H1 (cell line): ENCODE data around the gene PRR33. TPM values are rescaled to one million over a fixed set of nuclear protein-coding genes. Genes with fewer than 3 reads are reported as not detected.

Experiments
- CTCF ChIA-PET: fragments of 300-600 bp; sonication (Branson Sonifier 250); formaldehyde crosslinking; loops from one replicate; lab custom pipeline; 2021; ENCODE audit not compliant: partially characterized antibody; lab: Charles Lee
- POLR2A ChIA-PET: fragments of 300-600 bp; sonication (Branson Sonifier 250); formaldehyde crosslinking; loops from one replicate; lab custom pipeline; 2021; ENCODE audit warnings: inconsistent platforms; ENCODE audit not compliant: partially characterized antibody; lab: Charles Lee
- DNase-seq, 2 experiments: peaks; one replicate each; pipeline versions ENCODE4 v3.0.0 to v3.0.0-alpha.2; 2010 to 2022; ENCODE audit warnings: low spot score in 2 of 2, low read depth in 1 of 2, mixed read lengths in 1 of 2
- FAIRE-seq: peaks from 2 replicates; lab custom pipeline; 2011; peaks lifted over from hg19 to GRCh38; lab: Jason Lieb, UNC
- H2AFZ ChIP-seq: 2 replicates; pipeline ENCODE4 v1.8.1; 2012; ENCODE audit warnings: low read length, inconsistent platforms
- H2AK5ac ChIP-seq: 2 replicates; pipeline ENCODE4 v1.6.1; 2013; ENCODE audit warnings: low read depth, low read length
- H2BK120ac ChIP-seq: replicated peaks from 2 replicates; pipeline ENCODE3; 2013; ENCODE audit warnings: low read depth, low read length, inconsistent platforms
- H2BK12ac ChIP-seq: 2 replicates; pipeline ENCODE4 v1.6.1; 2013; ENCODE audit warnings: low read depth, low read length
- H2BK15ac ChIP-seq: 2 replicates; pipeline ENCODE4 v1.6.1; 2013; ENCODE audit warnings: low read length
- H2BK20ac ChIP-seq: 2 replicates; pipeline ENCODE4 v1.6.1; 2013; ENCODE audit warnings: low read length
- H2BK5ac ChIP-seq: 2 replicates; pipeline ENCODE4 v1.6.1; 2013; ENCODE audit warnings: low read depth, low read length
- H3K14ac ChIP-seq: 2 replicates; pipeline ENCODE4 v1.6.1; 2013; ENCODE audit warnings: inconsistent platforms; ENCODE audit not compliant: insufficient read length
- H3K18ac ChIP-seq: 2 replicates; pipeline ENCODE4 v1.6.1; 2013; ENCODE audit warnings: low read length; ENCODE audit errors: extremely low read depth
- H3K23ac ChIP-seq: 2 replicates; pipeline ENCODE4 v1.6.1; 2013; ENCODE audit warnings: inconsistent platforms; ENCODE audit not compliant: insufficient read length
- H3K23me2 ChIP-seq: 2 replicates; pipeline ENCODE4 v1.6.1; 2013; ENCODE audit warnings: low read depth, low read length
- H3K27ac ChIP-seq: 2 replicates; pipeline ENCODE4 v1.6.1; 2011; ENCODE audit warnings: low read depth, low read length, inconsistent platforms
- H3K27me3 ChIP-seq, 4 experiments: replicated peaks in 1 of 4; 1 replicate in 1 of 4; 2 replicates in 3 of 4; pipeline versions ENCODE4 v1.6.1 to v1.8.1; 2011 to 2013; ENCODE audit warnings: low read length in 3 of 4, mild to moderate bottlenecking in 3 of 4, inconsistent platforms in 2 of 4, mixed read lengths in 2 of 4, moderate library complexity in 1 of 4; ENCODE audit not compliant: control insufficient read depth in 3 of 4, insufficient read depth in 3 of 4; ENCODE audit errors: extremely low read depth in 1 of 4
- H3K36me3 ChIP-seq, 4 experiments: 2 replicates each; pipeline versions ENCODE4 v1.6.1 to v1.8.1; 2011 to 2013; ENCODE audit warnings: mild to moderate bottlenecking in 4 of 4, low read length in 3 of 4, moderate library complexity in 2 of 4, control low read depth in 1 of 4, inconsistent platforms in 1 of 4; ENCODE audit not compliant: insufficient read depth in 4 of 4, control insufficient read depth in 2 of 4
- H3K4ac ChIP-seq: replicated peaks from 2 replicates; pipeline ENCODE3; 2013; ENCODE audit warnings: low read length, low read depth, mixed read lengths, inconsistent platforms; ENCODE audit not compliant: insufficient read length
- H3K4me1 ChIP-seq, 4 experiments: replicated peaks in 1 of 4; 1 replicate in 1 of 4; 2 replicates in 3 of 4; pipeline versions ENCODE4 v1.6.1 to v1.8.1; 2011 to 2013; ENCODE audit warnings: low read length in 3 of 4, inconsistent platforms in 2 of 4, mixed read lengths in 1 of 4; ENCODE audit not compliant: insufficient read depth in 4 of 4, control insufficient read depth in 3 of 4
- H3K4me2 ChIP-seq, 2 experiments: 2 replicates each; pipeline versions ENCODE4 v1.6.1 to v1.8.1; 2011 to 2013; ENCODE audit warnings: low read depth in 2 of 2, low read length in 2 of 2, control low read depth in 1 of 2, inconsistent platforms in 1 of 2, mild to moderate bottlenecking in 1 of 2; ENCODE audit not compliant: insufficient read depth in 1 of 2
- H3K4me3 ChIP-seq, 4 experiments: fragments of 200-600, 300-600 bp in 1 of 4; sonication (generic), shearing (Covaris generic), sonication (Bioruptor Twin) in 1 of 4; 2 replicates each; pipeline versions ENCODE4 v1.5.1 to v1.8.1; 2011 to 2016; ENCODE audit warnings: low read length in 4 of 4, low read depth in 3 of 4, control low read depth in 2 of 4, inconsistent platforms in 2 of 4, mild to moderate bottlenecking in 2 of 4, mixed read lengths in 1 of 4, moderate library complexity in 1 of 4; ENCODE audit not compliant: insufficient read depth in 2 of 4; ENCODE audit errors: extremely low read depth in 1 of 4
- H3K56ac ChIP-seq: replicated peaks from 2 replicates; pipeline ENCODE3; 2013; ENCODE audit warnings: low read depth, mild to moderate bottlenecking, mixed read lengths, low read length, inconsistent platforms; ENCODE audit not compliant: insufficient read length
- H3K79me1 ChIP-seq: 2 replicates; pipeline ENCODE4 v1.6.1; 2013; ENCODE audit warnings: low read depth, low read length, control low read depth
- H3K79me2 ChIP-seq, 2 experiments: 2 replicates each; pipeline versions ENCODE4 v1.6.1 to v1.8.1; 2012 to 2013; ENCODE audit warnings: low read length in 2 of 2, mild to moderate bottlenecking in 2 of 2, inconsistent platforms in 1 of 2; ENCODE audit not compliant: insufficient read depth in 2 of 2, control insufficient read depth in 1 of 2
- H3K9ac ChIP-seq, 4 experiments: replicated peaks in 1 of 4; 1 replicate in 1 of 4; 2 replicates in 3 of 4; pipeline versions ENCODE4 v1.6.1 to v1.8.1; 2011 to 2013; ENCODE audit warnings: low read depth in 3 of 4, low read length in 3 of 4, control low read depth in 2 of 4, mild to moderate bottlenecking in 2 of 4, moderate library complexity in 2 of 4, inconsistent platforms in 1 of 4; ENCODE audit errors: extremely low read depth in 1 of 4
- H3K9me3 ChIP-seq, 2 experiments: 2 replicates each; pipeline versions ENCODE4 v1.6.1 to v1.8.1; 2012 to 2013; ENCODE audit warnings: mild to moderate bottlenecking in 2 of 2, moderate library complexity in 2 of 2, control low read depth in 1 of 2, inconsistent platforms in 1 of 2, low read depth in 1 of 2, low read length in 1 of 2, mixed read lengths in 1 of 2; ENCODE audit not compliant: insufficient read depth in 2 of 2
- H4K20me1 ChIP-seq, 2 experiments: replicated peaks in 1 of 2; 2 replicates each; pipeline versions ENCODE3 to v1.8.1; 2011 to 2013; ENCODE audit warnings: inconsistent platforms in 2 of 2, low read length in 2 of 2, mild to moderate bottlenecking in 1 of 2; ENCODE audit not compliant: insufficient read depth in 2 of 2, control insufficient read depth in 1 of 2
- H4K5ac ChIP-seq: 2 replicates; pipeline ENCODE4 v1.6.1; 2013; ENCODE audit warnings: low read length, low read depth, mixed read lengths, inconsistent platforms; ENCODE audit not compliant: insufficient read length
- H4K8ac ChIP-seq: 2 replicates; pipeline ENCODE4 v1.8.0; 2013; ENCODE audit warnings: mild to moderate bottlenecking, moderate library complexity, low read length, inconsistent platforms; ENCODE audit not compliant: insufficient read depth; ENCODE audit errors: extremely low read depth
- H4K91ac ChIP-seq: replicated peaks from 2 replicates; pipeline ENCODE3; 2013; ENCODE audit warnings: low read length, mixed read lengths, inconsistent platforms; ENCODE audit not compliant: insufficient read length
- BCL11A ChIP-seq, 2 experiments: IDR thresholded peaks; one replicate each; pipeline ENCODE4 v1.6.1; 2011; ENCODE audit warnings: low read depth in 2 of 2, low read length in 2 of 2, mild to moderate bottlenecking in 2 of 2
- CBX5 ChIP-seq: fragments of 300-800, 300-1000 bp; sonication (generic); IDR thresholded peaks from 2 replicates; pipeline ENCODE4 v1.7.1; 2016; ENCODE audit warnings: antibody characterized with exemption, low read length, low read depth
- CHD1 ChIP-seq: IDR thresholded peaks from 2 replicates; pipeline ENCODE4 v1.6.1; 2012; ENCODE audit warnings: low read depth, low read length, improper control_type of control experiment
- HDAC6 ChIP-seq: IDR thresholded peaks from one replicate; pipeline ENCODE4 v1.7.1; 2012; ENCODE audit warnings: low read depth, mild to moderate bottlenecking, inconsistent platforms, low read length, moderate library complexity
- NANOG ChIP-seq: IDR thresholded peaks from 2 replicates; pipeline ENCODE4 v1.6.1; 2011; ENCODE audit warnings: low read length, low read depth, mild to moderate bottlenecking, inconsistent platforms; ENCODE audit not compliant: insufficient read depth, poor library complexity, severe bottlenecking
- RAD21 ChIP-seq, 2 experiments: IDR thresholded peaks in 1 of 2; conservative IDR thresholded peaks in 1 of 2; 2 replicates each; pipeline ENCODE4 v1.6.1; 2011; ENCODE audit warnings: low read depth in 2 of 2, low read length in 2 of 2, improper control_type of control experiment in 1 of 2, inconsistent platforms in 1 of 2, mild to moderate bottlenecking in 1 of 2, moderate library complexity in 1 of 2
- SIN3A ChIP-seq, 2 experiments: IDR thresholded peaks in 1 of 2; conservative IDR thresholded peaks in 1 of 2; 2 replicates each; pipeline ENCODE4 v1.6.1; 2011 to 2012; ENCODE audit warnings: low read length in 2 of 2, improper control_type of control experiment in 1 of 2, low read depth in 1 of 2, mild to moderate bottlenecking in 1 of 2
- SIRT6 ChIP-seq: IDR thresholded peaks from one replicate; pipeline ENCODE4 v1.7.1; 2012; ENCODE audit warnings: low read length, inconsistent platforms
- TCF12 ChIP-seq: IDR thresholded peaks from 2 replicates; pipeline ENCODE4 v1.6.1; 2011; ENCODE audit warnings: low read depth, mild to moderate bottlenecking, low read length
- YY1 ChIP-seq: IDR thresholded peaks from 2 replicates; pipeline ENCODE4 v1.6.1; 2011; ENCODE audit warnings: low read depth, mild to moderate bottlenecking, low read length
- ZNF274 ChIP-seq: IDR thresholded peaks from 2 replicates; pipeline ENCODE4 v1.7.0; 2012; ENCODE audit warnings: low read length, borderline replicate concordance; ENCODE audit errors: extremely low read depth
- WGBS, 2 experiments: shearing (Covaris generic) in 1 of 2; methylation state at CpG; one replicate each; pipeline versions ENCODE4 v1.1.6 to v1.1.7; 2013 to 2015; ENCODE audit warnings: low lambda C conversion rate in 2 of 2, mixed read lengths in 2 of 2, inconsistent platforms in 1 of 2, low coverage in 1 of 2, missing lambda C conversion rate in 1 of 2; ENCODE audit not compliant: insufficient replicate concordance in 2 of 2, insufficient coverage in 1 of 2, insufficient read length in 1 of 2; ENCODE audit errors: extremely low coverage in 1 of 2, missing lambda C conversion rate in 1 of 2; 5-methylcytosine and 5-hydroxymethylcytosine counted together
- polyA plus RNA-seq, 7 experiments: library from polyadenylated mRNA; depleted of rRNA in 3 of 7; stranded (reverse) in 5 of 7; unstranded in 2 of 7; fragments of >200 nt in 5 of 7; fragments of 200-250 nt in 2 of 7; gene quantifications; 1 replicate in 5 of 7; 2 replicates in 1 of 7; 4 replicates in 1 of 7; pipeline versions ENCODE4 v1.2.1 to v1.2.3, GENCODE V29; 2011 to 2013; ENCODE audit warnings: missing spikeins in 2 of 7, mixed read lengths in 2 of 7
- total RNA-seq: library from RNA; stranded (reverse); fragmentation: NEBNext Ultra II Directional; extraction: Animal tissue kit (Norgen Biotek cat#: 25700); gene quantifications from 2 replicates; pipeline ENCODE4 v1.2.1, GENCODE V29; 2021
- TF ChIP-seq, protein P1 (sequence below): IDR thresholded peaks from 2 replicates; pipeline ENCODE4 v1.6.1; 2011; ENCODE audit warnings: low read depth, mild to moderate bottlenecking, low read length; ENCODE audit not compliant: insufficient read depth

Gene PRR33
- total and polyA plus RNA-seq, 2 of the 8 experiments (the other 6 are each of a cell fraction or from before 2014, with no cell fraction given): 0.02 TPM; not detected in 1

GRCh38 chr11:1847006-1847735 is 44.5 kb downstream of the PRR33 start:
- H4K20me1 ChIP-seq: no peaks in the 10 kb centered on the region
- no peak overlapping the region for H2AK5ac ChIP-seq
- no peak overlapping the region for H2BK12ac ChIP-seq
- H3K36me3 ChIP-seq: no peaks in the 10 kb centered on the region
- no peak overlapping the region for H4K5ac ChIP-seq
- H2BK5ac ChIP-seq: no peak overlapping the region
- 94% methylated on average over 22 of the region's 34 CpGs; no CpG with 5 or more reads in 1 of the 2 experiments for WGBS, 2 experiments
- no peak overlapping the region for H3K4ac ChIP-seq
- H3K27me3 ChIP-seq: no peaks in the 10 kb centered on the region
- no peak overlapping the region; the same call in 1 of the 2 replicates for H4K8ac ChIP-seq
- H3K18ac ChIP-seq: no peak overlapping the region
- H2BK15ac ChIP-seq: no peak overlapping the region
- FAIRE-seq (no peak), DNase-seq (no peak)
- no peaks in the 10 kb centered on the region for H3K23me2 ChIP-seq
- no peaks in the 10 kb centered on the region for H3K79me2 ChIP-seq
- peaks cover 0 to 3% (median 0%) of the 10 kb centered on the region in 4 experiments; a peak in 1 of 7 replicates for H3K4me1 ChIP-seq
- no peak overlapping the region for H3K14ac ChIP-seq
- no peak overlapping the region for H3K56ac ChIP-seq
- H3K9me3 ChIP-seq: no peaks in the 10 kb centered on the region
- no peak overlapping the region for H3K23ac ChIP-seq
- H2BK20ac ChIP-seq: no peak overlapping the region
- no peak overlapping the region for H2BK120ac ChIP-seq
- POLR2A ChIA-PET: interaction anchor here (1.2 kb wide), 1 partner anchor 67 kb away, joined by 3 read pairs; no protein-coding TSS in a partner anchor
- no peak overlapping the region for H2AFZ ChIP-seq
- H3K4me3 ChIP-seq: no peak overlapping the region
- H4K91ac ChIP-seq: no peak overlapping the region
- no peak overlapping the region for H3K9ac ChIP-seq
- H3K79me1 ChIP-seq: no peaks in the 10 kb centered on the region
- no peak overlapping the region for H3K27ac ChIP-seq
- H3K4me2 ChIP-seq: no peak overlapping the region
- CTCF ChIA-PET: interaction anchor here (0.8 to 15.7 kb wide), 17 partner anchors 9 to 307 kb away, joined by 3 to 232 read pairs (median 5); partner anchors contain the start of gene TNNI2
- TF ChIP-seq ZNF274 (no peak), SIN3A (conservative IDR thresholded peaks at IDR 0.05 in 1 of 2, IDR thresholded peaks at IDR 0.05 in 1 of 2; ENCODE audit: low read depth in 1 of 2, low read length in 2 of 2) (no peak), CHD1 (no peak), BCL11A (IDR thresholded peaks at IDR 0.05; ENCODE audit: low read depth in 2 of 2, low read length in 2 of 2) (no peak), YY1 (no peak), NANOG (no peak), SIRT6 (no peak), TCF12 (no peak), HDAC6 (no peak), CBX5 (no peak), RAD21 (IDR thresholded peaks at IDR 0.05 in 1 of 2, conservative IDR thresholded peaks at IDR 0.05 in 1 of 2; ENCODE audit: low read depth in 2 of 2, low read length in 2 of 2) (no peak)
- TF ChIP-seq, protein P1, sequence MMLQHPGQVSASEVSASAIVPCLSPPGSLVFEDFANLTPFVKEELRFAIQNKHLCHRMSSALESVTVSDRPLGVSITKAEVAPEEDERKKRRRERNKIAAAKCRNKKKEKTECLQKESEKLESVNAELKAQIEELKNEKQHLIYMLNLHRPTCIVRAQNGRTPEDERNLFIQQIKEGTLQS: no peak
